Measurements from ENCODE around the gene DHPS.
"Not testable (repeated sequence)": the region's sequence is repeated elsewhere in the genome, so short reads cannot be mapped to it uniquely, and the experiment has no call there.

The DHPS gene

GRCh38 chr19:12715929-12716328, 34.2 kb upstream of the DHPS start:
- H3K4me3 Mint-ChIP-seq: no peak overlapping the region
- no peaks in the 10 kb centered on the region for H3K9me3 Mint-ChIP-seq
- no peaks in the 10 kb centered on the region for H3K27me3 Mint-ChIP-seq (ENCODE audit: low read depth)
- peaks cover 3% of the 10 kb centered on the region for H3K4me1 Mint-ChIP-seq (ENCODE audit: low read depth)
- H3K27ac Mint-ChIP-seq: no peak overlapping the region
- no peak for DNase-seq (ENCODE audit: low spot score)
- peaks cover 35% of the 10 kb centered on the region for H3K36me3 Mint-ChIP-seq (ENCODE audit: low read depth)

DNA sequence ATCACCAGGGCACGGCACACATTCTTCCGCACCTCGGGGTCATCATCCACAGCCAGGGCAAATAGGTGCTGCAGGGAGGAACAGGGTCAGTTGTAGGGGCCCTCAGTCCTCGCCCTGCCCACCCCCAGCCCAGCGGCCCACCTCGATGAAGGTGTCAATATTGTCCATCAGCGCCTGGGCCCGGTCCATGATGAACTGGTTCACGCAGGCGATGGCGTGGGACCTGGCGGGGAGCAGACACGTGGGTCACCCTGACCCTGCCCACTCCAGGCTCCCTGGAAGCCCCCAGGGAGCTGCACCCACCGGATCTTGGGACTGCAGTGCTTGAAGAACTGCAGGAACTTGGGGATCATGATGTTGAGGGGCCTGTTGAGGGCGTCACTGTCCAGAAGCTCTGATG, 33.4 kb upstream of the DHPS start:
- Mint-ChIP-seq H3K27me3 (ENCODE audit: low read depth) (no peaks in the 10 kb centered on the region), H3K4me3 (no peak overlapping the region), H3K9me3 (no peaks in the 10 kb centered on the region), H3K4me1 (ENCODE audit: low read depth) (no peaks in the 10 kb centered on the region), H3K27ac (no peak overlapping the region), H3K36me3 (ENCODE audit: low read depth) (peaks cover 35% of the 10 kb centered on the region)
- no peak for DNase-seq (ENCODE audit: low spot score)

- H3K4me1 Mint-ChIP-seq (ENCODE audit: low read depth); H3K9me3 Mint-ChIP-seq; DNase-seq (ENCODE audit: low spot score); H3K27me3 Mint-ChIP-seq (ENCODE audit: low read depth); H3K4me3 Mint-ChIP-seq; H3K27ac Mint-ChIP-seq: not testable (repeated sequence)
- H3K36me3 Mint-ChIP-seq (ENCODE audit: low read depth): peaks cover 32% of the 10 kb centered on the region
Measured at GRCh38 chr19:12713304-12713703, 31.6 kb upstream of the DHPS start.

- not testable (repeated sequence) for H3K27me3 Mint-ChIP-seq (ENCODE audit: low read depth); H3K9me3 Mint-ChIP-seq; H3K4me1 Mint-ChIP-seq (ENCODE audit: low read depth); H3K27ac Mint-ChIP-seq; DNase-seq (ENCODE audit: low spot score); H3K4me3 Mint-ChIP-seq
- peaks cover 34% of the 10 kb centered on the region for H3K36me3 Mint-ChIP-seq (ENCODE audit: low read depth)
Measured at GRCh38 chr19:12712077-12712476, 30.4 kb upstream of the DHPS start.

GRCh38 chr19:12711187-12711586, 29.5 kb upstream of the DHPS start:
- H3K9me3 Mint-ChIP-seq: no peaks in the 10 kb centered on the region
- no peaks in the 10 kb centered on the region for H3K4me1 Mint-ChIP-seq (ENCODE audit: low read depth)
- H3K27me3 Mint-ChIP-seq (ENCODE audit: low read depth): no peaks in the 10 kb centered on the region
- H3K36me3 Mint-ChIP-seq (ENCODE audit: low read depth): peaks cover 37% of the 10 kb centered on the region
- no peak overlapping the region for H3K27ac Mint-ChIP-seq
- H3K4me3 Mint-ChIP-seq: no peak overlapping the region
- no peak for DNase-seq (ENCODE audit: low spot score)

- Mint-ChIP-seq H3K36me3 (ENCODE audit: low read depth) (peaks cover 43% of the 10 kb centered on the region), H3K4me3 (no peak overlapping the region), H3K27me3 (ENCODE audit: low read depth) (no peaks in the 10 kb centered on the region), H3K4me1 (ENCODE audit: low read depth) (no peaks in the 10 kb centered on the region), H3K27ac (no peak overlapping the region), H3K9me3 (no peaks in the 10 kb centered on the region)
- DNase-seq (ENCODE audit: low spot score): no peak
Measured at GRCh38 chr19:12708641-12709040, 27.0 kb upstream of the DHPS start.

DNA sequence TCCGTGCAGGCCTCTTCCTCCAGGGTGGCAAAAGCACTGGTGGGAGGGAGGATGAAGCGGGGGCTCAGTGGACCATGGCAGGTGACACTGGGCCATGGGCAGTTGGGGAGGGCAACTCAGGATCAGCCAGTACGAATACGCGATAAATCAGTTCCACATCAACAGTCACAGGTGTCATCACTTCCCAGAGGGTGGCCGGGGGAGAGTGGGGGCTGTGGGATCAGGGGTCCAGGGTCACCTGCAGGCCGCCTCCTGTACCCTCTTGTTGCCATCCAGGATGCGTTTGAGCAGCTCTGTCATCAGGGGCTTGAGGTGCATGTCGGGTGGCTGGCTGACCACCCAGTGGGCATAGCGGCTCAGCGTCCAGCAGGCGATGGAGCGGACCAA, 24.6 kb upstream of the DHPS start:
- Mint-ChIP-seq H3K36me3 (ENCODE audit: low read depth) (peaks cover 46% of the 10 kb centered on the region), H3K4me3 (no peak overlapping the region), H3K27me3 (ENCODE audit: low read depth) (no peaks in the 10 kb centered on the region), H3K9me3 (no peaks in the 10 kb centered on the region), H3K27ac (no peak overlapping the region), H3K4me1 (ENCODE audit: low read depth) (no peaks in the 10 kb centered on the region)
- DNase-seq (ENCODE audit: low spot score): no peak

- Mint-ChIP-seq H3K36me3 (ENCODE audit: low read depth) (peaks cover 47% of the 10 kb centered on the region), H3K4me3 (no peak overlapping the region), H3K27ac (no peak overlapping the region), H3K4me1 (ENCODE audit: low read depth) (no peaks in the 10 kb centered on the region), H3K9me3 (no peaks in the 10 kb centered on the region), H3K27me3 (ENCODE audit: low read depth) (no peaks in the 10 kb centered on the region)
- DNase-seq (ENCODE audit: low spot score): no peak
Measured at GRCh38 chr19:12705654-12706331, 24.1 kb upstream of the DHPS start.

DNA sequence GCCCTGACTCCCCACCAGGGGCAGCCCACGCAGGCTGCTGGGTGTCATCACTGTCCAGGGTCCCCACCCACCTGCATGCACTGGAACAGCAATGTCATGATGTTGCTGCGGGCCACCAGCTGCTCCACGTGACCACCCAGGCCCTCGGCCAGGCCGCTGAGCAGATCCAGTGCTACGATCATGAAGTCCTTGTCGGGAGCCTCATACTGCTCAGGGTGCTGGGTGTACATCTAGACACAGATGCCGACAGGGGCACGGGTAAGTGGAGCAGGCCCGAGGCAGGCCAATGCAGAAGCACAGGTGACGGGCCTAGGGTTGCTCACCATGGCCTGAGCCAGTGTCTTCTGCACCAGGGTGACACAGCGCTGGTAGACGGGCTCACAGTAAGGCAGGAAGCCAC, 23.5 kb upstream of the DHPS start:
- H3K9me3 Mint-ChIP-seq: no peaks in the 10 kb centered on the region
- no peaks in the 10 kb centered on the region for H3K27me3 Mint-ChIP-seq (ENCODE audit: low read depth)
- H3K27ac Mint-ChIP-seq: no peak overlapping the region
- no peak overlapping the region for H3K4me3 Mint-ChIP-seq
- no peak for DNase-seq (ENCODE audit: low spot score)
- peaks cover 48% of the 10 kb centered on the region for H3K36me3 Mint-ChIP-seq (ENCODE audit: low read depth)
- no peaks in the 10 kb centered on the region for H3K4me1 Mint-ChIP-seq (ENCODE audit: low read depth)

DNA sequence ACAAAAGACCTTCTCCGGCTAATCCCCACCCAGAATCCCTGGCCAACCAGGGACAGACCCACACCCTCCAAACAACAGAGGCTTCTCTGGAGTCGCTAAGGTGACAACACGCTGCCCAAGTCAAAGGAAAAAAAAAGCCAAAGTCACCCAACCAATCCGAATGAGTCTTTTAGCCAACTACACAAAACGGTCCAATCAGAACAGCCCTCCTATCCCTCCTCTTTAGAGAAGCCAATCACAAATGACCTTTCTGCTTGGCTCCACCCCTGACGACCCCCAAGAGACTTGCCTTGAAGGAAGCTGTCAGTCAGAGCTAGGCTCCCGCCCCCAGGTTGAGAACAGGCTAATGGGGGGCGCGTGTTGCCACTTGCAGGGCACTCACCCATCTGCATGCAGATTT, 21.4 kb upstream of the DHPS start:
- DNase-seq (ENCODE audit: low spot score): no peak
- Mint-ChIP-seq H3K27ac (no peak overlapping the region), H3K9me3 (no peaks in the 10 kb centered on the region), H3K36me3 (ENCODE audit: low read depth) (peaks cover 52% of the 10 kb centered on the region), H3K4me1 (ENCODE audit: low read depth) (no peaks in the 10 kb centered on the region), H3K27me3 (ENCODE audit: low read depth) (no peaks in the 10 kb centered on the region), H3K4me3 (no peak overlapping the region)

- peaks cover 49% of the 10 kb centered on the region for H3K36me3 Mint-ChIP-seq (ENCODE audit: low read depth)
- no peak overlapping the region for H3K27ac Mint-ChIP-seq
- no peaks in the 10 kb centered on the region for H3K9me3 Mint-ChIP-seq
- DNase-seq (ENCODE audit: low spot score): no peak
- no peaks in the 10 kb centered on the region for H3K27me3 Mint-ChIP-seq (ENCODE audit: low read depth)
- H3K4me1 Mint-ChIP-seq (ENCODE audit: low read depth): peaks cover 2% of the 10 kb centered on the region
- no peak overlapping the region for H3K4me3 Mint-ChIP-seq
Measured at GRCh38 chr19:12701596-12702282, 20.1 kb upstream of the DHPS start.

GRCh38 chr19:12698138-12698537, 16.5 kb upstream of the DHPS start:
- peaks cover 4% of the 10 kb centered on the region for H3K4me1 Mint-ChIP-seq (ENCODE audit: low read depth)

GRCh38 chr19:12697425-12697824, 15.7 kb upstream of the DHPS start:
- not testable (repeated sequence) for H3K4me1 Mint-ChIP-seq (ENCODE audit: low read depth); DNase-seq (ENCODE audit: low spot score); H3K27me3 Mint-ChIP-seq (ENCODE audit: low read depth); H3K9me3 Mint-ChIP-seq
- peak overlapping the region; percentile 20 for H3K27ac Mint-ChIP-seq
- H3K4me3 Mint-ChIP-seq: peak overlapping the region; percentile 49
- peaks cover 20% of the 10 kb centered on the region for H3K36me3 Mint-ChIP-seq (ENCODE audit: low read depth)

More at GRCh38 chr19:12698138-12698537, 16.5 kb upstream of the DHPS start:
- Mint-ChIP-seq H3K36me3 (ENCODE audit: low read depth) (peaks cover 25% of the 10 kb centered on the region), H3K9me3 (no peaks in the 10 kb centered on the region), H3K27me3 (ENCODE audit: low read depth) (no peaks in the 10 kb centered on the region), H3K27ac (peak overlapping the region; percentile 82), H3K4me3 (peak overlapping the region; percentile 62)
- DNase-seq (ENCODE audit: low spot score): no peak

DNA sequence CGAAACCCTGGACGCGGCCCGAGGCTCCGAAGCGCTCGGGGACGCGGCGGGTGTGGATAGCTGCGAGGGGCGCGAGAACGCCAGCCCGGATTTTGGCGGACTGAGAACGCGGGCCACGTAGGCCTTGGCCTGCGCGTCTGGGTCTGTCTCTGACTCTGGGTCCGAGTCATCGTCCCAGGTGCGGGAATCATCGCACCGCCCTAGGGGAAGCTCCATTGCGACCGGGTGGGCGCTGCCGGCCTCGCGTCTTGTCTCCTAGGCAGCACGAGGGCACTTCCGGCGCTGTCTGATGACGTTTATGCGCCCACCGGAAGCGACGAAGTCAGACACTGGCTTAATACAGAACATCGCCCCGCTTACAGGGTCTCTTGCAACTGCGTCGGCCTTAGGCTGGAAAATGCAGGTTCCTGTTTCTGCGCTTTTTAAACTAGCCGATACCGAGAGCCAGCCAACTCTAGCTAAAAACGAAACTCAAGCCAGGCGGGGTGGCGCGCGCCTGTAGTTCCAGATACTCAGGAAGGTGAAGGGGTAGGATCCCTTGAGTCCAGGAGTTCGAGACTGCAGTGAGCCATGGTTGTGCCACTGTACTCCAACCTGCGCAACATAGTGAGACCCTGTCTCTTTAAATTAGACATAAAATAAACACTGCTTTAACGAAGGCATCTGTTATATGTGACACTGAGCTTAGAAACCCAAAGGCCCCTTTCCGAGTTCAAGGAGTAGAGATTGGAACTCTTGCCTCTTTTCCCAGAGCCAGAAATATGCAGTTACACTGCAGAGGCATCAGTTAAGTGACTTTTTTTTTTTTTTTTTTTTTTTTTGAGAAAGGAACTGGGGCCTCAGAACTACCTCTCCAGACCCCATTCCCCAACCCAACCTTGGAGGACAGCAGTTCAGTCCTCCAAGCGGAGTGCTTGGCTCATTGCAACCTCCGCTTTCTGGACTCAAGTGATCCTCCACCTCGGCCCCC, 15.0 kb upstream of the DHPS start, which contains the start of gene FBXW9:
FBXW9 (minus strand) TSS at position 266 of the 970 bp plus-strand sequence; CDS start at position 216, 50 bp downstream.
- Mint-ChIP-seq H3K36me3 (ENCODE audit: low read depth) (peaks cover 18% of the 10 kb centered on the region), H3K9me3 (no peaks in the 10 kb centered on the region), H3K4me3 (peak within 1 kb of the TSS; percentile 94), H3K27ac (peak within 1 kb of the TSS; percentile 96), H3K27me3 (ENCODE audit: low read depth) (no peaks in the 10 kb centered on the region), H3K4me1 (ENCODE audit: low read depth) (peaks cover 4% of the 10 kb centered on the region)
- DNase-seq (ENCODE audit: low spot score): peak; percentile 95
